Right renal cortex interstitium (tissue), 3 donors: Measurements from ENCODE around the gene DDX42. TPM values are rescaled to one million over a fixed set of nuclear protein-coding genes. Genes with fewer than 3 reads are reported as not detected.
"Not testable (repeated sequence)": the region's sequence is repeated elsewhere in the genome, so short reads cannot be mapped to it uniquely, and the experiment has no call there.

Experiments used
- DNase-seq, 3 donors: peaks; one replicate each; pipeline ENCODE4 v3.0.0-alpha.2; 2013; ENCODE audit warnings: low read depth in 3 of 3, low spot score in 2 of 3
- polyA plus RNA-seq, 3 donors: library from polyadenylated mRNA; unstranded; fragments of 120-200 nt; gene quantifications; one replicate each; pipeline ENCODE4 v1.2.1, GENCODE V29; 2013; ENCODE audit not compliant: insufficient read length in 3 of 3

DDX42 gene
- polyA plus RNA-seq, 3 donors, result 154 to 189 (median 172) TPM

- no peak for DNase-seq
Observed at GRCh38 chr17:63855185-63855584, 81.2 kb downstream of the DDX42 start.

GRCh38 chr17:63856425-63856824, 82.5 kb downstream of the DDX42 start:
- DNase-seq, result not testable (repeated sequence)

- DNase-seq, result no peak
Observed at GRCh38 chr17:63859257-63859656, 85.3 kb downstream of the DDX42 start.

GRCh38 chr17:63866625-63867024, 92.7 kb downstream of the DDX42 start:
- not testable (repeated sequence) for DNase-seq

Other genes with a start within 250 kb of the DDX42 start
- 100 to 1,000 TPM; 107 to 117 (median 112) TPM for gene DCAF7, start 223.7 kb upstream of the DDX42 start, polyA plus RNA-seq
- gene TACO1, start 173.3 kb upstream of the DDX42 start, polyA plus RNA-seq, result 10 to 100 TPM; 27.1 to 28.2 (median 27.7) TPM
- 10 to 100 TPM; 26.3 to 27.9 (median 27.2) TPM for gene MAP3K3, start 151.8 kb upstream of the DDX42 start, polyA plus RNA-seq
- 10 to 100 TPM; 21.5 to 23.1 (median 22.3) TPM for gene LIMD2, start 74.0 kb upstream of the DDX42 start, polyA plus RNA-seq
- 10 to 100 TPM; 41.0 to 43.9 (median 41.8) TPM for gene STRADA, start 32.4 kb upstream of the DDX42 start, polyA plus RNA-seq
- 100 to 1,000 TPM; 116 to 129 (median 127) TPM for gene CCDC47, start 573 bp upstream of the DDX42 start, polyA plus RNA-seq
- 100 to 1,000 TPM; 191 to 203 (median 198) TPM for gene PSMC5, start 53.3 kb downstream of the DDX42 start, polyA plus RNA-seq
- 10 to 100 TPM; 53.1 to 76.9 (median 69.5) TPM for gene FTSJ3, start 53.5 kb downstream of the DDX42 start, polyA plus RNA-seq
- gene SMARCD2, start 68.5 kb downstream of the DDX42 start, polyA plus RNA-seq, result 10 to 100 TPM; 52.7 to 56.1 (median 53.4) TPM
- 1 to 10 TPM in 2 of 3 donors, not detected in 1; 1.2 to 2.2 TPM for gene CSH2, start 99.5 kb downstream of the DDX42 start, polyA plus RNA-seq
- gene GH2, start 107.8 kb downstream of the DDX42 start, polyA plus RNA-seq, result not detected
- gene CSH1, start 122.4 kb downstream of the DDX42 start, polyA plus RNA-seq, result 1 to 10 TPM in 2 of 3 donors, under 1 TPM in 1; 0.40 to 7.5 (median 3.4) TPM
- not detected for gene CSHL1, start 137.1 kb downstream of the DDX42 start, polyA plus RNA-seq
- not detected for gene GH1, start 144.7 kb downstream of the DDX42 start, polyA plus RNA-seq
- gene CD79B, start 158.2 kb downstream of the DDX42 start, polyA plus RNA-seq, result 1 to 10 TPM; 2.8 to 4.4 (median 3.5) TPM
- 1 to 10 TPM in 1 of 3 donors, under 1 TPM in 2; 0.85 to 1.3 (median 0.87) TPM for gene SCN4A, start 198.7 kb downstream of the DDX42 start, polyA plus RNA-seq
- 1 to 10 TPM; 2.3 to 3.4 (median 2.9) TPM for gene PRR29, start 224.2 kb downstream of the DDX42 start, polyA plus RNA-seq
- 10 to 100 TPM; 29.8 to 33.4 (median 31.2) TPM for gene ICAM2, start 246.5 kb downstream of the DDX42 start, polyA plus RNA-seq